Bone marrow (tissue), 2 donors: ENCODE measurements around the gene ARPC1A.
"Not testable (repeated sequence)": the region's sequence is repeated elsewhere in the genome, so short reads cannot be mapped to it uniquely, and the experiment has no call there.

Experiments
- DNase-seq, 2 donors: peaks; one replicate each; lab custom pipeline; 2025; lab: John Stamatoyannopoulos, UW

ARPC1A gene

DNA sequence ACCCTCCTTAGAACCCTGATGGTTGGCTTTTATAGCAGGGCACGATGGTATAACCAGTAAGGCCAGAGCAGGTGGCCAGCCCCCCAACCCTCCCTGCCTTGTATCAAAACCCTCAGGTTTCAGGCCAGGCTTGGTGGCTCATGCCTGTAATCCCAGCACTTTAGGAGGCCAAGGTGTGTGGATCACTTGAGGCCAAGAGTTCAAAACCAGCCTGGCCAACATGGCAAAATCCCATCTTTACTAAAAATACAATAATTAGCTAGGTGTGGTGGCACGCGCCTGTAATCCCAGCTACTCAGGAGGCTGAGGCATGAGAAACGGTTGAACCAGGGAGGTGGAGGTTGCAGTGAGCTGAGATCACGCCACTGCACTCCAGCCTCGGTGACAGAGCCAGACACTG is 3.0 kb upstream of the ARPC1A start:
- DNase-seq, result not testable (repeated sequence)

GRCh38 chr7:99324559-99324958 is 1.1 kb upstream of the ARPC1A start:
- no peak for DNase-seq

GRCh38 chr7:99325001-99325493 is 651 bp upstream of the ARPC1A start:
- DNase-seq, result no peak

GRCh38 chr7:99326408-99326782 is 697 bp downstream of the ARPC1A start:
- DNase-seq, result no peak

DNA sequence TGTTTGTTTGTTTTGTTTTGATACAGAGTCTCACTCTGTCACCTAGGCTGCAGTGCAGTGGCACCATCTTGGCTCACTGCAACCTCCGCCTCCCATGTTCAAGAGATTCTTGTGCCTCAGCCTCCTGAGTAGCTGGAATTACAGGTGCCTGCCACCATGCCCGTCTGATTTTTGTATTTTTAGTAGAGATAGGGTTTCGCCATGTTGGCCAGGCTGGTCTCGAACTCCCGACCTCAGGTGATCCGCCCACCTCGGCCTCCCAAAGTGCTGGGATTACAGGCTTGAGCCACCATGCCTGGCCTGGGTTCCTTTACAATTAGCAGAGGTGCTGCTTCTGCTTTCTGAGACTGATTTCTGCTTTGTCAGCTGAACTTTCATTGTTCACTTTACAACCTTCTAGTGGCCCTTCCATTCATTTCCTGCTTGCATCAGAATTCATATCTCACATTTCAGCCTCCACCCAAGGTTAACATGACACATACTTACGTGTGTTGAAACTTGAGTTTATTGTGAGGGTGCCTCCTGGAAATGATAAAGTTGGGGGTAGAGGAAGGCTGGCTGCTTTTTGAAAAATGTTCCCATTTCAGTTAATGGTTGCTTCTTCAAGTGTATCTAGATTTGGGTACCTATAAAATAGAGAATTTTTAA is 4.7 kb downstream of the ARPC1A start:
- peak in 1 of 2 donors; percentile 59 for DNase-seq

- no peak for DNase-seq
Observed at GRCh38 chr7:99331002-99331401, 5.3 kb downstream of the ARPC1A start.

DNA sequence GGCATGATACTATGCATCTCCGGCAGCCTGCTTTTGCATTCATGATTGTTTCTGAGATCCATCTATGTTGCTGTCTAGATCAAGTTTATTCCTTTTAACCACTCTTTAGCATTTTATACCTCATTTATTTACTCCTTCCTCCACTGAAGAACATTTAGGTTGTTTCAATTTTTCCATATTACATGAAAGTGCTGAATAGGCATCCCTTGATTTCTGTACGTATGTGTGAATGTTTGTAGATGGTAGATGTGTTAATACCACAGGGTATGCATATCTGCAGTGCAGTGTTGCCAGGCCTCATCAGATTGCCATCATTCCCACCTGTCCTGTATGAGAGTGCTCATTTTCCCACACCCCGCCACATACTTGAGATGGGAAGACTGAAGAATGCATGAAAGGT is 13.9 kb downstream of the ARPC1A start:
- no peak for DNase-seq

DNA sequence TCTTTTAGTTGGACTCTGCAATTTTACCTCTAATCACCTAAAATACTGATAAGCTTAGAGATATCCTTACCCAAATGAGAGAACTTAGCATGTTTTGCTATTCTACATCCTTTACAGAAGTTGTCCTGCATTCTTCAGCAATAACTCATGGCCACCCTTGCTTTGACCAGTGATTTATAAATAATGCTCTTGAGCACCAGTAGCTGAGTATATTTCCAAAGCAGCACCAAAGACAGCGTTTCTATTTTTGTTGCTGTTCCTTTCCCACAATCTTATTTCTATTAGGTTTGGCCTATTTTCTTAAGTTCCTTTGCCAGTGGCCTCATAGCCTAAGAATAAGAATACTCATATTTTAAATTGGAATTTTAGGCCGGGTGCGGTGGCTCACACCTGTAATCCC is 15.0 kb downstream of the ARPC1A start:
- no peak for DNase-seq

GRCh38 chr7:99344061-99344647 is 18.5 kb downstream of the ARPC1A start:
- DNase-seq, result no peak

- DNase-seq, result not testable (repeated sequence)
Observed at GRCh38 chr7:99350641-99351040, 24.9 kb downstream of the ARPC1A start.

- no peak for DNase-seq
Observed at GRCh38 chr7:99352247-99352646, 26.5 kb downstream of the ARPC1A start.

GRCh38 chr7:99355098-99355497 is 29.4 kb downstream of the ARPC1A start:
- no peak for DNase-seq

DNA sequence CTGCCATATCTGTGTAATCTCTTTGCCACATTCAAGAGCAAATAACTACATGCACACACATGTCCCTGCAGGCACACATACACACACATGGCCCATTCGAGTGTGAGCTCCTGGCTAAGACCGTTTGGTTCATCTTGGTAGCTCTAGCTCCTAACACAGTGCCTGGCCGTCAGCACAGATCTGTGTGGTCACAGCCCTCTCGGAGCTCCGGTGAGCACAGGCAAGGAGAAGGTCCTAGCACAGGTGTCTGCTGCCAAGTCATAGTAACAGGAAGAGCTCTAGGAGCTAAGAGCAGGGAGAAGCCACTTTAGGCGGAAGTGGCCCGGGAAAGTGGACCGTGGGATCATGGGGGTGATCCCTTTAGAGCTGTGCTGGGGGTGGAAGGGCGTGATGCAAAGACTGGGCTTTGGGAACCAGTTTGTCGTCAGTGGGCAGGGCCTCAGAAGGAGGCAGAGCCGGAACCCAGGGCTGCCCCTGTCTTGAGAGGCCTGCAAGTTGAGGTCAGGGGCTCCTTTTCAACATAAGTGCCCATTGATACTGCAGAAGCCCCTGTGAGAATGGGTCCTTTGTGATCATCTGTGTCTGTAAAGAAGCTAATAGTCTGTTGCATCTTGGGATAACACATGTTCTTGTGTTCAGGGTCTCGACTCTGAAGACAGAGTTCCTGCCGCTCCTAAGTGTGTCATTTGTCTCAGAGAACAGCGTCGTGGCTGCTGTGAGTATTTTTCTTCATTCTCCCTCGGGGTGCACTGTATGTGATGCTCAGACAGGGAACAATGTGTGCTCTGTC is 32.2 kb downstream of the ARPC1A start:
- DNase-seq, result no peak

DNA sequence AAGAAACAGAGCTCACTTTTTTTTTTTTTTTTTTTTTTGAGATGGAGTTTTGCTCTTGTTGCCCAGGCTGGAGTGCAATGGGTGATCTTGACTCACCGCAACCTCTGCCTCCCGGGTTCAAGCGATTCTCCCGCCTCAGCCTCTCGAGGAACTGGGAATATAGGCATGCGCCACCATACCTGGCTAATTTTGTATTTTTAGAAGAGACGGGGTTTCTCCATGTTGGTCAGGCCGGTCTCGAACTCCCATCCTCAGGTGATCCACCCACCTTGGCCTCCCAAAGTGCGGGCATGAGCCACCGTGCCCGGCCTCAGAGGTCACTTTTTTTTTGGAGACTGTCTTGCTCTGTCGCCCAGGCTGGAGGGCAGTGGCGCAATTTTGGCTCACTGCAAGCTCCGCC is 32.8 kb downstream of the ARPC1A start:
- DNase-seq, result not testable (repeated sequence)

DNA sequence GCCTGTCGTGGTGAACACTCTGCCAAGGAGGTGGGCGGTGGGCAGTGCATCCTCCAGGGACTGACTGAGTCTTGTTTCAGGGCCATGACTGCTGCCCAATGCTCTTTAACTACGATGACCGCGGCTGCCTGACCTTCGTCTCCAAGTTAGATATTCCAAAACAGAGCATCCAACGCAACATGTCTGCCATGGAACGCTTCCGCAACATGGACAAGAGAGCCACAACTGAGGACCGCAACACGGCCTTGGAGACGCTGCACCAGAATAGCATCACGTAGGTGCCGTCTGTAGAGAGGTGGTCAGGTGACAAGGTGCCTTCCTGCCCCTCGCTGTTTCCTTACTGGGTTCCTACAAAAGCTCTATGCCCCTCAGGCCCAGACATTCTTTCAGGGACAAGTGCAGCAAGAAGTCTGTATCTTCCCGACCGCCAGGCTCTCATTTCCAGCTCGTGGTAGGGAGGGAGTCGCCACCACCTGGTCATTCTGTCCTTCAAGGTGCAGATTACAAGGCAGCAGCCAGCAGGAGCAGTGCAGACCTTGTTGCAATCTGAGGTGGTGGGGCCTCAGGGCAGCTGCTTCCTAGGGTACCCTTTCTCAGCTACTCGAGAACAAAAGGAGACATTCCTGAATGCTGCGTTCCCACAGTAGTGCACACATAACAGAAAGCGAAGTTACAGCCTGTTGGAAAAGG is 33.9 kb downstream of the ARPC1A start:
- DNase-seq, result no peak

DNA sequence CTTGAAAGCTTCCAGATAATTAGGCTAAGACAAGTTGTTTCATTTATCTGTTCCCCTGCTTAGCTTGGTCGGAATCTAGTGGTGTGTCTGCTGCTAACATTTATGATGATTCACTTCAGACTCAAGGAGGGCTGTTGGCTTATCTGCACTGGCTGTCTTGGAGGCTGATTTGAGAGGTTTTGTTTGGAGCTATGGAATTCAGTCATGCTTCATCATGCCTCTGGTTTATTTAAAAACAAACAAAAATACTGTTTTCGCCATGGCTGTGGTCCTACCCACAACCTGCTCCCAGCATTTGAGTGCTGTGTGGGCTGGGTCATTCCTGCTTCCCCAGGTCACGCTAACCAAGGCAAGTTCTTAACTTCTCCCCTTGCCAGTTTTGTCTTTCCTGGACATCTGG is 37.1 kb downstream of the ARPC1A start:
- DNase-seq, result no peak

- no peak for DNase-seq
Observed at GRCh38 chr7:99363286-99363685, 37.6 kb downstream of the ARPC1A start.

DNA sequence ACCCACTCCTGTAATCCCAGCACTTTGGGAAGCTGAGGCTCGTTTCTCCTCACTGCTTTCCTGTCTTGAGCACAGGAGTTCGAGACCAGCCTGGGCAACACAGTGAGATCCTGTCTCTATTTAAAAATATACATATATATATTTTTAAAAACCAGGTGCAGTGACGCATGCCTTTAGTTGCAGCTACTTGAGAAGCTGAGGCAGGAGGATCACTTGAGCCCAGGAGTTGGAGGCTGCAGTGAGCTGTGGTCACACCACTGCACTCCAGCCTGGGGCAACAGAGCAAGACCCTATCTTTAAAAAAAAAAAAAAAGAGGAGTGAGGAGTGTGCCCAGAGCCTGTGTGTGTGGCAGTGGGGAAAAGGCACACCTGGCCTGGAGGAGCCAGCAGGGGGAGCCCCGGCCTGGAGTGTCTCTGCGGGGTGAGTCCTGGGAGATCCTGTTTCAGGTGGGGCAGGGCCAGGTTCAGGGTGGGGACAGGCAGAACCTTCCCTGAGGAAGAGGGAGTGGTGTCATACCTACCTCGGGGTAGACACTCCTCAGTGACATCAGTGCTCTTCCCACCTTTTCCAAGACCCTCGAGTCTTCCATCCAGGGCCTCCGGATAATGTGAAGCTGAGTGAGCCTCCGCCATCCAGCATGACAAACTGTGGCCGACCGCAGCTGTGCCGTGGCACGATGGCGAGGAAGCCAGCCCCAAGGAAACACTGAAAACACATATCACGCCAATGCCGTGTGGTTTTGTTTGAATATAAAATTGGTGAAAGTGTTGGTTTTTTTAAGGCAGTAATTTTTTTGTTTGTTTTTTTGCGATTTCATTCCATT is 39.8 kb downstream of the ARPC1A start:
- DNase-seq, result no peak

DNA sequence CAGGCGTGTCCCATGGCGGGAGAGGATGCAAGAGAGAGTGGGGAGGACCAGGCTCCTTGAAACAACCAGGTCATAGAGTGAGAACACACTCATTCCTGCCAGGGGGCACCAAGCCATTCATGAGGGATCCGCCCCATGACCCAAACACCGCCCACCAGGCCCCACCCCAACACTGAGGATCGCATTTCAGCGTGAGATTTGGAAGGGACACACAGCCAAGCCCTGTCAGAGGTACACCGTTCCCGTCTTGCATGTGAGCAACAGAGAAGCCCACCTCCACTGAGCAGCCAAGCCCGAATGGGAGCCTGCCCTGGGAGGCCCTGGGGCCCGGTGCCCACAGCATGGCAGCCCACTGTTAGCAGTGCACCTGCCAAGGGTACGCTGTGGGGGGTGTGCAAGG is 40.9 kb downstream of the ARPC1A start:
- no peak for DNase-seq

GRCh38 chr7:99368750-99369389 is 43.2 kb downstream of the ARPC1A start:
- no peak for DNase-seq

GRCh38 chr7:99369767-99370391 is 44.2 kb downstream of the ARPC1A start:
- DNase-seq, result no peak
